Suppressor macrophage treated with lipopolysaccharide for 1 hour (primary cell): Measurements from ENCODE around the gene CFAP107.
"Not testable (repeated sequence)": the region's sequence is repeated elsewhere in the genome, so short reads cannot be mapped to it uniquely, and the experiment has no call there.

Source experiments
- DNase-seq, 3 donors: peaks; one replicate each; pipeline ENCODE4 v3.0.0-alpha.2; 2020 to 2022

The CFAP107 gene, protein sequence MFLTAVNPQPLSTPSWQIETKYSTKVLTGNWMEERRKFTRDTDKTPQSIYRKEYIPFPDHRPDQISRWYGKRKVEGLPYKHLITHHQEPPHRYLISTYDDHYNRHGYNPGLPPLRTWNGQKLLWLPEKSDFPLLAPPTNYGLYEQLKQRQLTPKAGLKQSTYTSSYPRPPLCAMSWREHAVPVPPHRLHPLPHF

DNA sequence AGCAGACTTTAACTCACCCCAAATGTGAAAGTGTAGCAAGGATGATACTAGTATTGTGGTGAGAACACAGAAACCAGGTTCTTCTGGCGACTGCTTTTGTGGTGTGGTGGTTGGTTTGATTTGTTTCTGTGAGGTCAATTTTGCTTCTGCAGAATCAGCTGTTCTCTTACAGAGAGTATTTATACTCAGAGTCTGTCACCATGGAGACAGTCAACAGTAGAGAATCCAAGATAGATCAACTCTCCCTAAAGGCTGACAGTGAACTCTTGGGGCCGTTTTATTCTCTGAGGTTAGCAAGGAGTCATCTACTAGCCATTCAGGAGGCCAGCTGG, at the start of gene CFAP107:
CFAP107 (plus strand) TSS at position 209 of the 332 bp plus-strand sequence. CDS start 231 bp downstream, outside the sequence.
- DNase-seq: no peak

DNA sequence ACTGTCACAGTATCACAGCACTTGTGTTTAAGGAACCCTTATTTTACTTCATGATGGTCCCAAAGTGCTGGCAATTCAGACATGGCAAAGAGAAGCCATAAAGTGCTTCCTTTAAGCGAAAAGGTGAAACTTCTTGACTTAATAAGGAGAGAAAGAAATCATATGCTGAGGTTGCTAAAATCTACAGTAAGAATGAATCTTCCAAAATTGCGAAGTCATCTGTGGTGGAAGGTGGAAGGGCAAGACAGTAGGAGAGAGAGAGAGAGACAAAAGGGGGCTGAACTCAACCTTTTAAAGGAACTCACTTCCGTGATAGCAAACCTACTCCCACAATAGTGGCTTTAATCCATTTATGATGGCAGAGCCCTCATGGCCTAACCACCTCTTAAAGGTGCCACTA, 49.3 kb upstream of the CFAP107 start:
- no peak for DNase-seq

DNA sequence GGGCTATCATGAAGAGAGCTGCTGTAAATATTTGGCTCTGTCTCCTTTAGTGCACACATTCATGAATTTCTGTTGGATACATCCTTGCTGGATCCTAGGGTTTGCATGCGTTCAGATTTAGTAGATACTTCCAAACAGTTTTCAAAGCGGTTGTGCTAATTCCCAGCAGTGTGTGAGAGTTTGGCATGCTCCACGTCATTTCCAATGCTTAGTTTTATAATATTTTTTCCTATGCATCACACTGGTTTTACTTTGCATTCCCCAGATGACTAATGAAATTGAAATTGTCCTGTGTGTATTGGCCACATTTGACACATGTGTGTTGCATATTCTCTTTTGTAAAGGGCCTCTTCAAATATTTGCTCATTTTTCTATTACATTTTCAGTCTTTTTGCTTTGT, 48.6 kb upstream of the CFAP107 start:
- DNase-seq: no peak

DNA sequence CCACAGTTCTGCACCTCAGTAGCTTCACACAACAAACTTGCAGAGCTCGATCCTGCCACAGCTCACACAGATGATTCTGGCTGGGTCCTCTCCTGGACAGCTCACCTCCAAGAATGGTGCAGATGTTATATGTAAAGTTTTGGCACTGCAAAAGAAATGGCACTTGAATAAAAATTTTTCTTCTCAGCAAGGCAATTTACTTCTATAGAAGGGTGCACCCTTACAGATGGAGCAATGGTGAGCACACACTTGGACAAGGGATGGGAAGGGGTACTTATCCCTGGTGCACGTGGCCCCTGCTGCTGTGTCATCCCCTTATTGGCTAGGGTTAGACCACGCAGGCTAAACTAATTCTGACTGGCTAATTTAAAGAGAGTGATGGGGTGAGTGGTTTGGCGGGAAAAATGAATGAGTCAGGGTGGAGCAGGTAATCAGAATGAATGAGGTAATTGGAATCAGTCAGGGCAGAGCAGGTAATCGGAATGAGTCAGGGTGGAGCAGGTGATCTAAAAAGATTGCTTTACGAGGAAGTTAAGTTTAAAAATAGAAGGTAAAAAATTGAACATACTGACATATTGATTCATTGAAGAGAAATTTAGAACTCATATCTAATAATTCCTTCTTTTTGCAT, 42.1 kb upstream of the CFAP107 start:
- DNase-seq: no peak

DNA sequence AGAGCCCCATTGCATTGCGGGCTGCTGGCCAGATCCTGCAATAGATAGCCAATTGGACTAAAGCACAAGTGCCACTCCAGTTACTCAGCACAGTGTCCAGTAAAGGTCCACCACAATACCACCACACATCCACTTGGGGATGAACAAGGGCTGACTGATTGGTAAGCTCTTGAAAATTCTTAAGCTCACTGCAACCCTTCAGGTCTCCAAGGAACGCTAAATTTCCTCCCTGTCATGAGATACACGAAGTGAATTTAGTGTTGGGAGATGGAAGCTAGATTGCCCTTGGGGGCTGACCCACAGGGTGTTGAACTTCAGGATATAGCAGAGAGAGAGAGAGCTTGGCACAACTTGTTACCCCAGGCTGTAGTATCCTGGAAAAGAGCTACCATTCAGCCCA, 39.9 kb upstream of the CFAP107 start:
- DNase-seq: no peak

DNA sequence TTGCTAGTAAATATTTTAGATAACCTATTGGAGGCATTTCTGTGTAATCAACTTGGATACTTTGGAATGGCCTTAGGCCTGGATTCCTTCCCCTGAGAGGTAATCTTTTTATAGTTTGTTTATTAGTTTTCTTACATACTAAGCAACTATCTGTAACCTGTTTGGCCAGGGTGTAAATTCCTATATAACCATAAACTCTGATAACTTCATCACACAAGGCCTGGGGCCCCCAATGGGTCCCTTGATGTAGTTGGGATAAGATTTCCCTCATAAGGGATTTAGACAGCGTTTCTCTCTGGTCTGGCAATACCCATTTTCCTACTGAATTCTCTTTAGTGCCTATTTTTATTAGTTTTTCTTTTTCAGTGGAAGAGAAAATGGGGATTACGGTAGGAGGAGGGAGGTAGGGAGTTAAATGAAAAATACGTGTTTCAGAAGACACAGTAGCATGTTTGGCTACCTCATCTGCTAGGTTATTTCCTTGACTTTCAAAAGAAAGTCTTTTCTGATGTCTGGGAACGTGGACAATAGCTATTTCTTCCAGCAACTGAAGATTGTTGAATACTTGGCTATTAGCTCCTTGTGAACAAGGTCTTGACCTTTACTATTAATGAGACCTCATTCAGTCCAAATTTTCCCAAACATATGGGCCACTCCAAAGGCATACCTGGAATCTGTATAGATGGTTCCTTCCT, 37.5 kb upstream of the CFAP107 start:
- DNase-seq: no peak

DNA sequence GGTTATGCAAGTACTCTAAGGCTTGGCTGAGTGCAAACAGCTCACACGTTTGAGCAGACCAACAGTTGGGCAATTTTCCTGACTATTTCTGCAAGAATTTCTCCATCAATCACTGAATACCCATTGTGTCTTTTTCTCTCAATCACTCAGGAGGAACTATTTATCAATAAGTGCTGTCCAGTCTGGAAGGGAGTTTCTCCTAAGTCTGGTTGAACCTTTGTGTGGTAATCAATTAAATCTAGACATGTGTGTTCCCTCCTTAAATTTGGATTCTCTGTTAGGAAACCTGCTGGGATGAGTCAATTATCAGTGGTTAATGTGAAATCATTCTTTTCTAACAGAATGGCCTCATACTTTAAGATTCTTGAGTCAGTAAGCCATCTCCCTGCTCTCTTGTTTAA, 36.9 kb upstream of the CFAP107 start:
- DNase-seq: no peak

DNA sequence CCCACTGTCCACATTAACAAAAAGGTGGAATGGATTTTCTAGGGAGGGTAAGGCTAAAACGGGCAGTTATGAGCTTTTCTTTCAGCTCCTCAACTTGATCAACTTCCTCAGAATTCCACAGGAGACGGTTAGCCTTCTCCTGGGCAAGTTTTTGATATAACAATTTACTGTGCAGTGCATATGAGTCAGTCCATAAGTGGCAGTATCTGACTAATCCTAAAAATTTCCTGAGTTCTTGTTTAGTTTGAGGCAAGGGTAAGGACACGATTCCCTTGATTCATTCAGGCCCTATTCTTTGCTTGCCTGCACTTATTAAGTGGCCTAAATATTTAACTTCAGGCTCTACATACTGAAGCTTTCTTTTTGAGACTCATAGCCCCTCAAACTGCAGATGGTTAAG, 36.3 kb upstream of the CFAP107 start:
- DNase-seq: no peak

DNA sequence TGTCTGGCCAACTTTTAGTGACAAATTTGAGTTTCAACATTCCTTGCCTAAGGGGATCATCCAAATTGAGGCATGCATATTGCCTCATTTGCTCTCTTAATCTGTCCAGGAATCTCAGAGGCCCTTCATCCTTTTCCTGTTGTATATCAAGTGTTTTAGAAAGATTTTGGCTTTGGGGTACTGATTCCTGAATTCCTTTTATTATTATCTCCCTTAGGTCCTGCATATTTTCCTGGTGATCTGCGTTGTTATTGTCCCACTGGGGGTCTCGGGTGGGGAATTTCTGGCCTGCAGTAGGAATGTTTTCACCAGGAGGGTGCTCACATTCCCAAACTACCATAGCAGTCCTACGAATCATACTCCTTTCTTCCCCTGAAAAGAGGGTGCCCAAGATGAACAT, 34.5 kb upstream of the CFAP107 start:
- DNase-seq: no peak

DNA sequence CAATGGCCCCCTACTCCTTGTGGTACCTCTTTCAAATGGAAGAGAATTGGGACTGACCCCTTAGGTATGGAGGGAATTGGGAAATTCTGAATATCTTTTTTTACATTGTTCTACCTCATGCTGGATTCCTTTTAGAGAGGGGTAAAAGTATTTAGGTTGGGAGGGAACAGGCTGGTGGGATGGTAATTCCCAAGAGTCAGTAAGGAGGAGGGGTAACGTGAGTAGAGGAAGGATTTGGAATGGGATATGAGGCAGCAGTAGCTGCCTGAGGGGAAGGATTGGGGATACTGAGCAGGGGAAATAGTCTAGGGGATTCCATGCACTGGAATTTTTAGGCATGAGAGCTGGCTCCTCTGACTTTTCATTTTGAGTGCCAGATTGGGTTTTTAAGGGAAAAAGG, 33.9 kb upstream of the CFAP107 start:
- no peak for DNase-seq

DNA sequence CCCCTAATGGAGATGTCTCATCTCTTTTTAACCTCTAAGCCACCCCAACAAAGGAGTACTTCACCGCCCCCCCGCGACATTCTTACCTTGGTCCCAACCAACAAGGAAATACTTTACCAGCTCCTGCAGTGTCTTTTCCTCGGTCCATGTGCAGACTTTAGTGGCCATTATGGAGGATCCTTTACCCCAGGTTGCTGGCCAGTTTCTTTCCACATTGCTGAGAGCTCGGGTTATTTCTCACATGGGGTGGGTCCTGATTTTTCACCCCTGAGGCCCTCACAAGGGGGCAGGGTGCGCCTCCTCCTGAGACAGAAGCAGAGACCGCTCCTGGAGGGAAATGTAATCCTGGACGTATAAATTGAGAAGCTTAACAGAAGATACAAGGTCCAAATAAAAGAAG, 33.1 kb upstream of the CFAP107 start:
- no peak for DNase-seq

DNA sequence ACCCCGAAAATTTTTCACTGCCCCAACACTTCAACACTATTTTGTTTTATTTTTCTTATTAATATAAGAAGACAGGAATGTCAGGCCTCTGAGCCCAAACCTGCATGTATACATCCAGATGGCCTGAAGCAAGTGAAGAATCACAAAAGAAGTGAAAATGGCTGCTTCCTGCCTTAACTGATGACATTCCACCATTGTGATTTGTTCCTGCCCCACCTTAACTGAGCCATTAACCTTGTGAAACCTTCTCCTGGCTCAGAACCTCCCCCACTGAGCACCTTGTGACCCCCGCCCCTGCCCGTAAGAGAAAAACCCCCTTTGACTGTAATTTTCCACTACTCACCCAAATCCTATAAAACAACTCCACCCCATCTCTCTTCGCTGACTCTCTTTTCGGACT, 32.3 kb upstream of the CFAP107 start:
- not testable (repeated sequence) for DNase-seq

DNA sequence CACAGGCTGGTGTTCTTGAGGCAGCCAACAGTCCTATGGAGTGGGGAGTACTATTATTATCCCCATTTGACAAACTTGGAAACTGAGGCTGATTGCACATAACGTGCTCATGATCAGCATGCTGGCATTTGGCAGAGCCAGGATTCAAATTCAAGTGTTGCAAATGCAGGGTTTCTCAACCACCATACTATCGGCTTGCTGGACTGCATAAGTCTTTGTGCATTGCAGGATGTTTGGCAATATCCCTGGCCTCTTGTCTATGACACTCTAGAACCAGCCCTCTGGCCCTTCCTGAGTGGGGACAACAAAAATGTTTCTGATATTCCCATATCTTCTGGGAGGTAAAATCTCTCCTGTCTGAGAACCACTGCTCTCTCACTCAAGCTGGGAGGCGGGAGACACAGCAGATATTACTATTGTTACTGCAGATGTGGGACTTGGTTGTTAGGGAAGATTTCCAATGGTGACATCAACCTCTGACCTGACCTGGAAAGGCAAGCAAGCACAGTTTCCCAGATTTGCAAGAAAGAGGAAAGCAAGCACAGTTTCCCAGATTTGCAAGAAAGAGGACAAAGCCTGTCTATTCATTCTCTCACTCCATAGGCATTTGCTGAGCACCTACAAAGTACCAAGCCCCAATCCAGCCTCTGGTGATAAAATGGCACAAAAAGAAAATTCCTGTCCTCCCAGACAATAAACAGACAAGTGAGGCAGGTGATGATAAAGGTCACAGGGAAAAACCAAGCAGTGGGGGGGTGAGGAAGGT, 31.1 kb upstream of the CFAP107 start:
- no peak for DNase-seq

DNA sequence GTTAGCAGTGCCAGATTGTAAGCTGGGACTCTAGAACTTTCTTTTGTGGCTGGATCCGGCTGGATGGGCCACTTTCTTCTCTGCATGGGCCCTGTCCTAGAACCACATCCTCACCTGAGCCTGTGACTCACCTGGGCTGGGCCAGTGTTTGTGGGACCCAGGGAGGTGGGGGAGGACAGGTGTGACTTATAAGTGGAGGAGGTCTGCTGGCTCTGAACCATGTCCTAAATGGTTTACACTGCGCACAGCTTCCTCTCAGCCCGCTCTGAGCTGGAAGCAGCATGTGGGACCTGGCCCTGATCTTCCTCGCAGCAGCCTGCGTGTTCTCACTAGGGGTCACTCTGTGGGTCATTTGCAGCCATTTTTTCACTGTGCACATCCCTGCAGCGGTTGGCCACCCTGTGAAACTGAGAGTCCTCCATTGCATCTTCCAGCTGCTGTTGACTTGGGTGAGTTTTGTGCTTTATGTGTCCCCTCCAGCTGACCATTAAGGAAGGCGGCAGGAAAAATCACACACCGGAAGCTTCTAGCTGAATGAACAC, 30.0 kb upstream of the CFAP107 start, which contains the start of gene AADACL3:
AADACL3 (plus strand) TSS at position 215 of the 542 bp plus-strand sequence; CDS start at position 282, 67 bp downstream.
- DNase-seq: no peak

DNA sequence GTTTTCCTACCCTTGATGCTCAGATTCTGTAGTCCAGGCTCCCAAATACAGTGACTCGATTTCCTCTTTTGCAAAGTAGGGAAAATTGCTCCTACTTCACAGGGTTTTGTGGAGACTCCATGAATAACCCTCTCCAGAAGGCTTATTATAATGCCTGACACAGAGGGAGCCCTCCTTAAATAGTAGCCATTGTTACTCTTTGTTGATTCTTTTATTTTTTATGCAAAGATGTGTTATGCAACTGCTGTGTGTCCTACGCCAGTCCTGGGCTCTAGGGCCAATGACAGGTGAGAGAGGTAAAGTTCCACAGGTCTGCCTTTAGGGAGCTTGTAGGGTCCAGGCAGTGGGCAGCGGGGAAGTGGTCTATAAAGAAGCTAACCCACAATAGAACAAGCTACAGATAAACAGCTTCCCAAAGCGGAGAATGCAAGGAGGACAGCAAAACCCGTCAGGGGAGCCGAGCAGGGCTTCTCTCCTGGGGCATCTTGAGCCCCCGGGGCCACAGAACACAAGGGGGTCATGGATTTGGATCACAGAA, 28.6 kb upstream of the CFAP107 start:
- DNase-seq: no peak

DNA sequence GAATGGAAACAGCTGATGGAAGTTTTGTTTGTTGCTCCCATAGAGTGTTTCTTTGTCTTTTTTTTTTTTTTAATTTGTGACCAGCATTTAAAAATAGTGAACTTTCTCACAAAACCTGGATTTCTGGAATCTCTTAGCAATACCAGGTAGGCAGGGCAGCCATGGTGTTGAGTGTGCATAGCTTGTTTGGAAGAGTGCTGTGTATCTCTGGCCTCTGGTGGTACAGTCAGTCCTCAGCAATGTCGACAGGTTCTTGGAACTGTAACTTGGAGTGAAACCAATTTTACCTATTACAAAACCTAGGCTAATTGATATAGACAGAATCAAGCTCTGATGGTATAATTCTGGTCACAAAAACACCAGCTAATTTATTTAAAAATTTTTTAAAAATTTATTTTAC, 23.4 kb upstream of the CFAP107 start:
- no peak for DNase-seq

DNA sequence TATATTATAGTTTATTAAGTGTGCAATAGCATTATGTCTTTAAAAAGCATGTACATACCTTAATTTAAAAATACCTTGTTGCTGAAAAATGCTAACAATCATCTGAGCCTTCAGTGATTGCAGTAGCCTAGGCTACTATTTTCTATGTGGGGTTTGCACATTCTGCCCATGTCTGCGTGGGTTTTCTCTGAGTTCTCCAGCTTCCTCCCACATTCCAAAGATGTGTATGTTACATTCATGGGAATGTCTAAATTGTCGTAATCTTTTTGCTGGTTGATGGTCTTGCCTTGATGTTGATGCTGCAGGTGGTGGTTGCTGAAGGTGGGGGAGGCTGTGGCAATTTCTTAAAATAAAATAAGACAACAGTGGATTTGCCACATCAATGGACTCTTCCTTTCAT, 17.6 kb upstream of the CFAP107 start:
- DNase-seq: no peak

DNA sequence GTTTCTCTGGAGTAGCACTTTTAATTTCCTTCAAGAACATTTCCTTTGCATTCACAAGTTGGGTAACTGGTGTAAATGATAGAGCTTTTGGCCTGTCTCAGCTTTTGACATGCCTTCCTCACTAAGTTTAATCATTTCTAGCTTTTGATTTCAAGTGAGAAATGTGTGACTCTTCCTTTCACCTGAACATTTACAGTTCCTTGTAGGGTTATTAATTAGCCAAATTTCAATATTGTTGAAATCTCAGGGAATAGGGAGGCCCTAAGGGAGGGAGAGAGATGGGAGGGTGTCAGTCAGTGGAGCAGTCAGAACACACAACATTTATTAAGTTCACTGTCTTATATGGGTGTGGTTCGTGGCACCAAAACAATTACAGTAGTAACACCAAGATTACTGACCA, 15.8 kb upstream of the CFAP107 start:
- DNase-seq: no peak

DNA sequence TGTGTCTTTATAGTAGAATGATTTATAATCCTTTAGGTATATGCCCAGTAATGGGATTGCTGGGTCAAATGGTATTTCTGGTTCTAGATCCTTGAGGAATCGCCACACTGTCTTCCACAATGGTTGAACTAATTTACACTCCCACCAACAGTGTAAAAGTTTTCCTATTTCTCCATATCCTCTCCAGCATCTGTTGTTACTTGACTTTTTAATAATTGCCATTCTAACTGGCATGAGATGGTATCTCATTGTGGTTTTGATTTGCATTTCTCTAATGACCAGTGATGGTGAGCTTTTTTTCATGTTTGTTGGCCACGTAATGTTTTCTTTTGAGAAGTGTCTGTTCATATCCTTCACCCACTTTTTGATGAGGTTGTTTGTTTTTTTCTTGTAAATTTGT, 14.9 kb upstream of the CFAP107 start:
- DNase-seq: not testable (repeated sequence)

DNA sequence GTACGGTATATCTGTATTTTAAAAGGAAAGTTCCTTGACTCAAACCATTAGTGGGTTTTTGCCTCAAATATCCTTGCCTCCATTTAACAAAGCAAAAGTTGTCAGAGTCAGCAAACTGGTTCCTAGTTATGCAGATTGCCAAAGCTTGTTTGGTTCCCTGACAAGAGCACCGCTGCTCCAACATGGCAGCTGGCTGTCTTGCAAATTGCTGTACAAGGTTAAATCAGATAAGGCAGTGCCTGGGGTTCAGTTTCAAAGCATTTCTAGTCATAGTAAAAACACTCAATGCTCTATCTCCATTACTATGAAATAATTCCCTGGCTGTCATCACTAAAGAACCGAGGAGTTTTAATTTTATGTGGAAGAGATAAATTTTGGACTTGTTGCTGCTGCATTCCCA, 11.3 kb upstream of the CFAP107 start:
- DNase-seq: no peak

DNA sequence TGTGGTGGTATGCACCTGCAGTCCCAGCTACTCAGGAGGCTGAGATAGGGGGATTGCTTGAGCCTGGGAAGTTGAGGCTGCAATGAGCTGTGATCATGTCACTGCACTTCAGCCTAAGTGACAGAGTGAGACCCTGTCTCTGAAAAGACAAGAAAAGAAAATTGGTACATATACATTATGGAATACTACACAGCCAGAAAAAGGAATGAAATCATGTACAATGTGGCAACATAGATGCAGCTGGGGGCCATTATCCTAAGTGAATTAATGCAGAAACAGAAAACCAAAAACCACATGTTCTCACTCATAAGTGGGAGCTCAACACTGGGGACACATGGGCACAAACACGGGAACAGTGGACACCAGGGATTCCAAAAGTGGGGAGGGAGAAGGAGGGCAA, 7.1 kb upstream of the CFAP107 start:
- no peak for DNase-seq

DNA sequence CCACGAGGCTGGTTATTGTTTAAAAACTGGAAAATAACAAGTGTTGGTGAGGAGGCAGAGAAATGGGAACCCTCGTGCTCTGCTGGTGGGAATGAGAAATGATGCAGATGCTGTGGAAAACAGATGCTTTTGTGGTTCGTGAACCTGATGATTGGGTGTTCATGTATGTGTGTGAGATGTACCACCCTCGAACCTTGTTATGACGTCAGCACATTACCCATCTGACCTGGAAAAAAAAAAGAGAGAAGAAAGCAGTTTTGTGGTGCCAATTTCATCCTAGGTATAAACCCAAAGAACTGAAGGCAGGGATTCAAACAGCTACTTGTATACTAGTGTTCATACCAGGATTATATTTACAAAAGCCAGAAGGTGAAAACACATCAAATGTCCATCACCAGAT, 6.4 kb upstream of the CFAP107 start:
- no peak for DNase-seq

DNA sequence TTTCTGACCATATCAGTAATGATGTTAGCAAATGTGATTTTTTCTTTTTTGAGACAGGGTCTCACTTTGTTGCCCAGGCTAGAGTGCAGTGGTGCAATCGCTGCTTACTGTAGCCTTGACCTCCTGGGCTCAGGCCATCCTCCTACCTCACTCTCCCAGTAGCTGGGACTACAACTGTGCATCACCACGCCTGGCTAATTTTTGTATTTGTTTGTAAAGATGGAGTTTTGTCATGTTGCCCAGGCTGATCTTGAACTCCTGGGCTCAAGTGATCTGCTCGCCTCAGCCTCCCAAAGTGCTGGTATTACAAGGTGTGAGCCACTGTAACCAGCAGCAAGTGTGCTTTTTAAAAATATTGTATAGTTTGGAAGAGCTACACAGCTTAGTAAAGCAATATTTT, 4.1 kb upstream of the CFAP107 start:
- DNase-seq: no peak
